Activated effector memory CD4-positive, alpha-beta T cell treated with Interleukin-2 at 50 U/mL for 16 hours (primary cell): ENCODE data around the gene PLXNB3.
"Not testable (repeated sequence)": the region's sequence is repeated elsewhere in the genome, so short reads cannot be mapped to it uniquely, and the experiment has no call there.

Experiments
- DNase-seq: peaks from one replicate; pipeline ENCODE4 v3.0.0-alpha.2; 2020

The PLXNB3 gene

GRCh38 chrX:153794018-153794896 lies 30.2 kb downstream of the PLXNB3 start, which contains the start of the genes IDH3G and SSR4:
TSS of gene IDH3G (minus strand) at chrX:153794375. CDS start at chrX:153794326, 49 bp downstream.
TSS of gene SSR4 (plus strand) at chrX:153794668. CDS start at chrX:153794688, 20 bp downstream.
- DNase-seq, result peak; percentile 89

GRCh38 chrX:153794897-153795816 lies 31.1 kb downstream of the PLXNB3 start:
- no peak for DNase-seq

DNA sequence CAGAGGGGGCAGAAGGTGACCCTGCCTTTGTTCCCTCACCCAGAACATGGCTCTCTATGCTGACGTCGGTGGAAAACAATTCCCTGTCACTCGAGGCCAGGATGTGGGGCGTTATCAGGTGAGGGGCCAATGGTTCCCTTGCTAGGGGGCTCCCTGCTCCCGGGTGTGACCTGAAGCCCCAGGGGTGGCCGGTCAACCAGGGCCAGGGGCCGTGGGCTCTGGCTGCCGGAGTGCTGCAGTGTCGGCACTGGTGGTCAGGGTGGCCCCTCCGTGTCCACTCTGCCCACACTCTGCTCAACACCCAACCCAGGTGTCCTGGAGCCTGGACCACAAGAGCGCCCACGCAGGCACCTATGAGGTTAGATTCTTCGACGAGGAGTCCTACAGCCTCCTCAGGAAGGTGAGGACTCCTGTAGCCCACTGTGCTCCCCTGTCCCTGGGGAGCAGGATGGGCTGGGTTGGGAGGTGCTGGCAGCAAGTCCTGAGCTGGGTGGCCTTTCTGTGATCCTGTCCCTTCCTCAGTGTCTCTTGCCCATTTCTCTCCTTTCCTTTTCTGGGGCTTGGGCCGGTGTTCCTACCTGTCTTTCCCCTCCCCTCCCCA lies 33.5 kb downstream of the PLXNB3 start:
- DNase-seq, result no peak

GRCh38 chrX:153799326-153799725 lies 35.3 kb downstream of the PLXNB3 start:
- no peak for DNase-seq

DNA sequence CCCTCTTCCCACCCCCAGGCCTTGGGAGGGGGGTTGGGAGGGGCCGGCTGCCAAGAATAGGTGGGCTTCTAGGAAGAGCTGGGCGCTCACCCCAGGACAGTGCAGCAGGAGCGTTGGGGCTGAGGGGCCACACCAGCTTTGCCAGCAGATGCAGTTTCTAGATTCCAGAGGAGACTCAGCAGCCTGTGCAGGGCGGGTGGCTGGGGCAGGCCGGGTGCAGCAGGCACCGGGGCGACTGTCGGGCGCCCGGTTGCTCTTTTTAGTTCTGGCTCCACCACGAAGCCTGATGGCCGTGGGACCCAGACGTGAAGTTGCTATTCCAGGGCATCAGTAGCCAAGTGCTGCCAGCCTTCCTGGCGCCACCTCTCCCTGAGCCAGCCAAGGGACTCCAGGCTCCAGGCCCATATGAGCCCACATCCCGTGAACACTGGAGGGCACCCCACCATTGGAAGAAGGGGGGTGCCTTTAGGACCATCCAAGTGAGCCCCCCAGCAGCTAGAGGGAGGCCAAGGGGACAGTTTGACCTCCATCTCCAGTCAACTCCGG lies 36.2 kb downstream of the PLXNB3 start:
- no peak for DNase-seq

DNA sequence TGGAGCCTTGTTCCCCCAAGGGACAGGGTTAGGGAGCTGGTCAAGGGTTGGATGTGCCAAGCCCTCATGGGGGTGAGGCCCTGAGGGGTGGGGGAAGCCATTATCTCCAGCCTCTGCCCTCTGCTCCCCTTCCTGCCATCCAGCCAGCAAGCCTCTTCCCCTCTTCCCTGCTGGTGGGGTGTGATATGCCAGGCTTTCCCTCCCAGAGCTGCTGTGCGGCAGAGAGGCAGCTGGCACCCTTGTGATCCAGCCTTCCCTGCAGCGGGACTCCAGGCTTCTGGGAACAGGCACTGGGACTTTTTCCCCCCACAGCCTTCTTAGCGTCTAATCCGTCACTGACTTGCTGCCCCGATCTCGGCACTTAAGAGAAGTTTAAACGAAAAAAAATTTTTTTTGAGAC lies 36.7 kb downstream of the PLXNB3 start:
- DNase-seq, result no peak

GRCh38 chrX:153801669-153802068 lies 37.6 kb downstream of the PLXNB3 start:
- no peak for DNase-seq

GRCh38 chrX:153802513-153803045 lies 38.5 kb downstream of the PLXNB3 start:
- no peak for DNase-seq

- DNase-seq, result no peak
These were observed 39.4 kb downstream of the PLXNB3 start for GRCh38 chrX:153803211-153804099.

DNA sequence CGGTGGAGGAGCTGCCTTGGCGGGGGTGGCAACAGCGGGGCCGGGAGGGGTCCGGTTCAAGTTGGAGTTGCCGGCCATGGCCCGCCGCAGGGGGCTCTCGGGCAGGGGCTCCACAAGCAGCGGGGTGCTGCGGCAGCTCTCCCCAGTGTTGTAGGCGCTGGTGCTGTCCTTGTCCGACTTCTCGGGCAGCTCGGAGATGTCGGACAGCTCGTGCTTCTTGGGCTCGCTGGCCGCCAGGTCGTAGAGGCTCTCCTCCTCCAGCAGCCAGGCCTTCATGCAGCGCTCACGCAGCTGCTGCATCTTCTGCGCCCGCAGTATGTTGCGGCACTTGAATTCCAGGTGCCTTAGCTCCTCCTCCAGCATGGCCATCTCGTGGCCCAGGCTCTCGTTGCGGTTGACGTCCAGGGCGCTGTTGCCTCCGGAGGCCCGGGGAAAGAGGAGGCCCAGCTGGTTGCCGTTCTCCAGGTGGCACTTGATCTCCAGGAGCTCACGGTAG lies 40.1 kb downstream of the PLXNB3 start:
- DNase-seq, result no peak

- DNase-seq, result no peak
These were observed 40.6 kb downstream of the PLXNB3 start for GRCh38 chrX:153804621-153805020.

DNA sequence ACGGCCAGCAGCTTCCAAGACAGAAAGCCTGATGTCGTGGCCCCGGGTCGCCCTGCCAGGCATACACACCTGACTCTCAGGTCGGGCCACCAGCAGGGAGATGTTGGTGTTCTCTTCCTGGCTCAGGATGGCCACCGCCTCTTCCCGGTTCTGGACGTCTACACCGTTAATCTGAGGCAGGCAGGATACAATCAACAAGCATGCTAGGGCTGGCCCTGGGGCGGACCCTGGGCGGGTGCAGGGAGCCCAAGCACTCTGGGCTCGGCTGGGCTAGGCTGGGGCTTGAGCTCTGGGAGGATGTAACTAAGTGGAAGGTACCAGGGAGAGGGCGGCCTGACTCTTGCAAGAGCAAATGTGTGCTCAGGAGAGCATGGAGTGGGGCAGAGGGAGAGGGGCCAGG lies 41.4 kb downstream of the PLXNB3 start:
- DNase-seq, result no peak

DNA sequence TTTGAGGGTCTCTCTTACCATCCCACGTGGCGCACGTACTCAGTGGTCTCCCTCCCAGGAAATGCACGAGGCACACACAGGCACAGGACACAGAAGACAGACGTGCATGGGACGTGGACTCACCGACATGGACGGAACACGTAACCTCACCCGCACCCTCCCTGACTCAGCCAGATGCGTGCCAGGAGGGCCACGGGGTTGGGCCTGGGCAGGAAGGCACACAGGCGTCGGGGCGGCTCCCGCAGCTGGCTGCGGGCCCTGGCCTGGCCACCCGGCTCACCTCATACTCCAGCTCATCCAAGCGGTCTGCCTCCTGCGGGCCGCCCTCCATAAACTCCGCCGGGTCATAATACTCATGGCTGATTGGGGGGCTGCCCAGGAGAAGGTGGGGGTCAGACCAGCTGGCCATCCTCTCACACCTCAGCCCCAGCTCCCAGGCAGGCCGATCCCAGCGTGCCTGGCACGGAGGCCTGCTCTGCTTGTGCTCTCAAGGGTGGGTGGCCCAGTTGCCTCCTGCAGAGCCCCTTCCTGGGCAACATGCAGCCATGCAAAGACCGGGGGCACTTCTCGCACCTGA lies 43.0 kb downstream of the PLXNB3 start:
- no peak for DNase-seq

- DNase-seq, result no peak
These were observed 43.9 kb downstream of the PLXNB3 start for GRCh38 chrX:153807976-153808375.

DNA sequence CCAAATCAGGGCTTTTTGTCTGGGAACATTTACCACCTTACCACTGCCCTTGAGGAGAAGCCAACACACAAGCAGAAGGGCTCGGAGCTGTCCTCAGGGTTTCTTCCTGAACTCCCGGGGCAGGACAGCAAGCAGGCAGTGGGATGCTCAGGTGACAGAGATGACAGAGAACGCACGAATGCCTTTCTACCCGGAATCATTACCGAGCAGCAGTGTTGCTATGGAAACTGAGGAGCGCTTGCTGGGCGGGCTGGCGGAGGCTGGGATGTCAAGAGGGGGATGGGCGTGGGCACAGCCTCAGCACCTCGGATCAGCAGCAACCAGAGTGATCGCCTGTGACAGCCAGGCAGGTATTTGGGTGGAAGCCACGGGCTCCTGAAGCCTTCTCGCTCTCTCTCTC lies 48.2 kb downstream of the PLXNB3 start:
- no peak for DNase-seq

DNA sequence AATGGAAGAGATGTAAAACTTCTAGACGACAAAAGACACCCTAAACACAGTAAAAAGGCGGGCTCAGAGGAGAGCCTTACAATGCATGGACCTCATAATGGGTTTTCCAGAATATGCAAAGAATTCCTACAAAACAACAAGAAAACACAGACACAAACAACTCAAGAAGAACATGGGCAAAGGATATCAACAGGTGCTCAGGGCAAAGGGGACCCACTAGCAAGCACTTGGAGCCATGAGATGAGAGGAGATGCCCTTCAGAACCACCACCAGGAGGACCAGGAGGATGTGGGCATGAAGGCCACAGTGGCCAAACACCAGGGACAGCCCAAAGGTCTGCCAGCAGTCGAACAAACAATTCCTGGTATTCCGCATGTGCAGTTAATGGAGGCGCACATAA lies 49.1 kb downstream of the PLXNB3 start:
- no peak for DNase-seq

GRCh38 chrX:153814591-153815315 lies 50.7 kb downstream of the PLXNB3 start:
- DNase-seq, result no peak

- DNase-seq, result peak; percentile 31
These were observed 53.0 kb downstream of the PLXNB3 start for GRCh38 chrX:153816831-153817690.

DNA sequence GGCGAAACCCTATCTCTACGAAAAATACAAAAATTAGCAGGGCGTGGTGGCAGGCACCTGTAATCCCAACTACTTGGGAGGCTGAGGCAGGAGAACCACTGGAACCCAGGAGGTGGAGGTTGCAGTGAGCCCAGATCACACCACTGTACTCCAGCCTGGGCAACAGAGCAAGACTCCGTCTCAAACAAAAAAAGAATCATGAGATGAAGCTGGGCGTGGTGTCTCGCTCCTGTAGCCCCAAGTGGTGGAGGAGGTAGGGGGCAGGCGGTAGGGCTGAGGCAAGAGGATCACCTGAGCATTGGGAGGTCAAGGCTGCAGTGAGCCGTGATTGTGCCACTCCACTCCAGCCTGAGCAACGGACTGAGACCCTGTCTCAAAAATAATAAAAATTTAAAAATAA lies 54.0 kb downstream of the PLXNB3 start:
- not testable (repeated sequence) for DNase-seq
